Measurements from ENCODE around the gene KCNQ4.

Gene KCNQ4

GRCh38 chr1:40797668-40798010 lies 14.1 kb downstream of the KCNQ4 start:
- no peak for DNase-seq

GRCh38 chr1:40798366-40799281 lies 15.0 kb downstream of the KCNQ4 start:
- DNase-seq: no peak

GRCh38 chr1:40799351-40799867 lies 15.8 kb downstream of the KCNQ4 start:
- no peak for DNase-seq

- DNase-seq: no peak
These were observed 18.1 kb downstream of the KCNQ4 start for GRCh38 chr1:40801742-40802077.

- DNase-seq: peak; percentile 90
These were observed 18.6 kb downstream of the KCNQ4 start for GRCh38 chr1:40802078-40802741.

GRCh38 chr1:40802742-40803113 lies 19.1 kb downstream of the KCNQ4 start:
- no peak for DNase-seq

- no peak for DNase-seq
These were observed 19.9 kb downstream of the KCNQ4 start for GRCh38 chr1:40803447-40803846.

- DNase-seq: no peak
These were observed 20.3 kb downstream of the KCNQ4 start for GRCh38 chr1:40803902-40804301.

- no peak for DNase-seq
These were observed 22.7 kb downstream of the KCNQ4 start for GRCh38 chr1:40806240-40806639.

- no peak for DNase-seq
These were observed 23.4 kb downstream of the KCNQ4 start for GRCh38 chr1:40806731-40807695.

- no peak for DNase-seq
These were observed 24.4 kb downstream of the KCNQ4 start for GRCh38 chr1:40808002-40808401.

GRCh38 chr1:40808444-40808843 lies 24.9 kb downstream of the KCNQ4 start:
- DNase-seq: no peak

- DNase-seq: no peak
These were observed 25.3 kb downstream of the KCNQ4 start for GRCh38 chr1:40808909-40809308.

- no peak for DNase-seq
These were observed 27.3 kb downstream of the KCNQ4 start for GRCh38 chr1:40810927-40811326.

GRCh38 chr1:40815420-40815819 lies 31.8 kb downstream of the KCNQ4 start:
- no peak for DNase-seq

- no peak for DNase-seq
These were observed 34.2 kb downstream of the KCNQ4 start for GRCh38 chr1:40817791-40818263.

- peak; percentile 94 for DNase-seq
These were observed 34.8 kb downstream of the KCNQ4 start for GRCh38 chr1:40818264-40818961.

- DNase-seq: no peak
These were observed 35.5 kb downstream of the KCNQ4 start for GRCh38 chr1:40819101-40819500.

GRCh38 chr1:40820251-40820797 lies 36.7 kb downstream of the KCNQ4 start:
- no peak for DNase-seq

GRCh38 chr1:40820911-40821693 lies 37.5 kb downstream of the KCNQ4 start:
- no peak for DNase-seq

- no peak for DNase-seq
These were observed 39.3 kb downstream of the KCNQ4 start for GRCh38 chr1:40822890-40823289.
